GM13977 (cell line): ENCODE measurements around the gene SLC16A11.

Experiments used
- DNase-seq: peaks from one replicate; pipeline ENCODE4 v3.0.0; 2012; ENCODE audit warnings: low spot score
- CTCF ChIP-seq: IDR thresholded peaks from 2 replicates; pipeline ENCODE4 v1.5.1; 2012; ENCODE audit warnings: mild to moderate bottlenecking, control low read depth; ENCODE audit not compliant: insufficient read depth; ENCODE audit errors: extremely low read depth, missing control alignments
- in situ Hi-C: fragments of 300-500 bp; cut with MboI; formaldehyde crosslinking; loops from one replicate; pipeline ENCODE4 v1.12.0; 2022; ENCODE audit warnings: low sequenced_read_pairs, low pct_unique_long_range_greater_than_20kb, mixed read lengths, inconsistent platforms; ENCODE audit not compliant: unreplicated experiment

The SLC16A11 gene

DNA sequence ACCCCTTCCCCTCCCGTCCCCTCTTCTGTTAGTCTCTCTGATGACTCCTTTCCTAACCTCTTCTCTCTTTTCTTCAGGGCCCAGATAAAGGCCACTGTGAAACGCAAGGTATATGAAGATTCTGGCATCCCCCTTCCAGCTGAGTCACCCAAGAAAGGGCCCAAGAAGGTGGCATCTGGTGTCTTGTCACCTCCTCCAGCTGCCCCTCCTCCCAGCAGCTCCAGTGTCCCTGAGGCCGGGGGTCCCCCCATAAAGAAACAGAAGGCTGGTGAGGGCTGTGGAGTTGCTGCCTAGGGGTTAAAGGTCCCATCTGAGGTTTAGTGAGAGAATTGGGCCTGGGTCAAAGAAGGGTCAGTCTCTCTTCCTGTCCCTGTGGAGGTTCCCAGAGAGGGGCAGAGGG is 27.5 kb downstream of the SLC16A11 start:
- TF ChIP-seq CTCF: no peak
- in situ Hi-C loops: no loop called here
- no peak for DNase-seq

- no peak for TF ChIP-seq CTCF
- peak; percentile 77 for DNase-seq
- in situ Hi-C loops: no loop called here
These were observed 28.6 kb downstream of the SLC16A11 start for GRCh38 chr17:7014995-7015958.

- in situ Hi-C loops: no loop called here
- peak; percentile 94 for DNase-seq
These were observed 29.5 kb downstream of the SLC16A11 start for GRCh38 chr17:7014261-7014994.

DNA sequence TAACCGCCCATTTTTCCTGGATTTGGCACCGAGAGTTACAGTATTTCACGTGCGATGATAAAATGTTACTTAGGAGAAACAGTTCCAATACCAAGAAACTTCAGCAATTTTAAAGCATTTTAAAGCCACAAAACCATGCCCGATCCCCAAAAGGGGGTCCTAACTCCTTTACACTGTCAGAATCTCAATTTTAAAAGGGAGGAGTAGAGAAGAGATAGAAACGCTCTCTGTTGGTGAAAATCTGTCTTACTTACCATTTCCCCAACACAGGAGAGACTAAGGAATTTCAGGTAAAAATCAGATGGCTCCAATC is 32.0 kb downstream of the SLC16A11 start:
- no peak for TF ChIP-seq CTCF
- in situ Hi-C loops: no loop called here
- no peak for DNase-seq

More at GRCh38 chr17:7014261-7014994, 29.5 kb downstream of the SLC16A11 start:
- TF ChIP-seq CTCF: peak; percentile 78

DNA sequence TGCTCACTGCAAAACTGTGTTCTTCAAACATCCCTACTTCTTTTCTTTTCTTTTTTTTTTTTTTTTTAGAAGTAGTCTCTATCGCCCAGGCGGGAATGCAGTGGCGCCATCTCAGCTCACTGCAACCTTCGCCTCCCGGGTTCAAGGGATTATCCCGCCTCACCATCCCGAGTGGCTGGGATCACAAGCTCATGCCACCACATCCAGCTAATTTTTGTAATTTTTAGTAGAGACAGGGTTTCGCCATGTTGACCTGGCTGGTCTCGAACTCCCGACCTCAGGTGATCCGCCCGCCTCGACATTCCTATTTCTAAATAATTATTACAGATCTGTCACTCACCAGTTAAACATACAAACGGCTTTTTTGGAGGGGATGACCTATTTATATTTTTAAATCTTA is 32.5 kb downstream of the SLC16A11 start:
- DNase-seq: no peak
- in situ Hi-C loops: no loop called here
- TF ChIP-seq CTCF: no peak

DNA sequence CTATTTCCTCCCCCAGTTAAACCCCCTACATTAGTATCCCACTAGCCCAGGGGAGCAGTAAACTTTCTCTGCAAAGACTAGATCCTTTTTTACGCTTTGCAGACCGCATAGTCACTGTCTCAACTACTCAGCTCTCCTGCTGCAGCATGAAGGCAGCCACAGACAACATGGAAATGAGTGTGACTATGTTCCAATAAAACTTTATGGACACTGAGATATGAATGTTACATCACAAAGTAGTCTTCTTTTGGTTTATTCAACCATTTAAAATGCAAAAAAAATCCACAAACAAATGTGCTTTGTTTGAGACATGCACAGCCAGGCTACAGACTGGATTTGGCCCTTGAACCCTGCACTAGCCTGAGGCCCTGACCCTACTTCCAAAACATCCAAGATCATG is 33.4 kb downstream of the SLC16A11 start:
- TF ChIP-seq CTCF: no peak
- in situ Hi-C loops: no loop called here
- DNase-seq: no peak
